Epithelial cell of esophagus (primary cell): ENCODE results near the gene TPRKB.
"Not testable (repeated sequence)": the region's sequence is repeated elsewhere in the genome, so short reads cannot be mapped to it uniquely, and the experiment has no call there.

Experiments used
- DNase-seq: peaks from one replicate; pipeline ENCODE4 v3.0.0; 2010; ENCODE audit warnings: low read depth
- H3K4me3 ChIP-seq: 2 replicates; pipeline ENCODE4 v1.5.1; 2011; ENCODE audit warnings: mild to moderate bottlenecking, low read length, control low read depth
- CTCF ChIP-seq: IDR thresholded peaks from 2 replicates; pipeline ENCODE4 v1.5.1; 2011; ENCODE audit warnings: low read depth, mild to moderate bottlenecking, low read length, control low read depth, inconsistent platforms; ENCODE audit not compliant: insufficient read depth; ENCODE audit errors: missing control alignments

Gene TPRKB

GRCh38 chr2:73700131-73700611 is 37.0 kb downstream of the TPRKB start:
- TF ChIP-seq CTCF = no peak
- H3K4me3 ChIP-seq = no peak overlapping the region
- peak; percentile 76 for DNase-seq

DNA sequence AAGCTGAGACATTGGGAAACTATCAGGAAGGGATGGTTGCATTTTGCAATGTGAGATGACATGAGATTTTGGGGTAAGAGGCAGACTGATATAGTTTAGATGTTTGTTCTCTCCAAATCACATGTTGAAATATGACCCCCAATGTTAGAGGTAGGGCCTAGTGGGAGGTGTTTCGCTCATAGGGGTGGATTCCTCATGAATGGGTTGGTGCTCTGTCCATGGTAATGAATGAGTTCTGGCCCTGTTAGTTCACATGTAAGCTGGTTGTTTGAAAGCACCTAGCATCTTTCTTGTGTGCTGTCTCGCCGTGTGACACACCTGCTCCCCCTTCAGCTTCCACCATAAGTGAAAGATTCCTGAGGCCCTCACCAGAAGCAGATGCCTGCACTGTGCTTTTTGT is 37.7 kb downstream of the TPRKB start:
- H3K4me3 ChIP-seq = no peak overlapping the region
- no peak for TF ChIP-seq CTCF
- DNase-seq = no peak

- no peak for DNase-seq
- no peak for TF ChIP-seq CTCF
- no peak overlapping the region for H3K4me3 ChIP-seq
Observed at GRCh38 chr2:73698101-73698500, 39.0 kb downstream of the TPRKB start.

DNA sequence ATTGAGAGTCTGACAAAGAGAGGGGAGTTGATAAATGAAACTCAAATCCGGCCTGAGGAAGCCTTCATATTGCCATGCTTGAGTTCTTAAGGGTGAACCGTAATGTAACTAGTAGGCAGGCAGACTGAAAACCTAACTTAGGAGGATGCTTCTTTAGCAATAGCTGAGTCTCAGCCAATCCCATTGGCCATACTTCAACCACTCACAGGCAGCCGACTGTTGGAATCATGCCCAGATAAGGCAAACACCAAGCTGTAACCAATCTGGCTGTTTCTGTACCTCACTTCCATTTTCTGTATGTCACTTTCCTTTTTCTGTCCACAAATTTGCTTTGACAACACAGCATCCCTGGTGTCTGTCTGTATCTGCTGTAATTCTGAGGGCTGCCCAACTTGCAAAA is 39.5 kb downstream of the TPRKB start:
- no peak for DNase-seq
- no peak overlapping the region for H3K4me3 ChIP-seq
- TF ChIP-seq CTCF = no peak

- not testable (repeated sequence) for H3K4me3 ChIP-seq, DNase-seq
Observed at GRCh38 chr2:73696985-73697384, 40.2 kb downstream of the TPRKB start.

DNA sequence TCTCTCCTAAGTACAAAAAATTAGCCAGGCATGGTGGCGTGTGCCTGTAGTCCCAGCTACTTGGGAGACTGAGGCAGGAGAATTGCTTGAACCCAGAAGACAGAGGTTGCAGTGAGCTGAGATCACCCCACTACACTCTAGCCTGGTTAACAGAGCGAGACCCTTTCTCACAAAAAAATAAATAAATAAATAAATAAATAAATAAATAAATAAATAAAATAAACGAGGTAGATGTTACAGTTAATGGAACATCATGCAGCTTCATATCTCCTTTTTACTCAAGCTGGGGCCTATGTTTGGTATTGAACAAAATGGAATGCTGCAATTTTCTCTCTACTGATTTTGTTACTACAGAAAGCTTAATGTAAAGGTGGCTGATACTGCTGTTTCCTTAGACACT is 40.6 kb downstream of the TPRKB start:
- H3K4me3 ChIP-seq, DNase-seq: not testable (repeated sequence)

DNA sequence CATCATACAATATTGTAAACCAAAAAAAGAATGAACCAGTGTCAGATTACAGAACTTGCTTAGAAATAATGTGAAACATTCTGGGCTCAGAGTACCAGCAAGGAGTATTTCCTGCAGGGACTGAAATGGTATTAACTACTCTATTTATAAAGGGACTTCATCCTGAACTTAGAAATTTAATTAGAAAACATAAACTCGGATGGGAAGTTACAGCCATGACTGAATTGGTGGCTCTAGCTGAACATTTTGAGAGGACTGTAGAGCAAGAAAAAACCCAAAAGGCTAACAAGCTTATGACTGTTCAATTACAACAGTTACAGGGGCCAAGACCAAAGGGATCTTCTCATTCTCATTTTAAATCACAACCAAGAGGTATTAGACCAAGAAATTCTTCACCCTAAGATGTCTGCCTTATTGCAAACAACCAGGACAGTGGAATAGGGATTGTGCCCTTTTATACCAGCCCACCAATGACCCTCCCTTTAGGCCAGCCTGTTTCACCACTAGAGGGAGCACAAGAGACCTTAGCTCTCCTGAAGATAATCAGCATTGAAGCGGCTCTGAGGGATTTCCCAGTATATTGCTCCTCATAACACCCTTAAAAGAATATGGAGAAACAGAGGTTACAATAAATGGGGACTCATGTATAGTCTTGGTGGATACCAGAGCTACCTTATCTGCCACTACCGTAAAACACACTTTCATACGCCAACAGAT is 46.6 kb downstream of the TPRKB start:
- not testable (repeated sequence) for H3K4me3 ChIP-seq
- DNase-seq = peak; percentile 24
- peak; percentile 54 for TF ChIP-seq CTCF

- not testable (repeated sequence) for DNase-seq, H3K4me3 ChIP-seq
Observed at GRCh38 chr2:73688494-73688893, 48.7 kb downstream of the TPRKB start.
